Urinary bladder (tissue), 2 donors: ENCODE results near the gene SWAP70. TPM values are rescaled to one million over a fixed set of nuclear protein-coding genes. Genes with fewer than 3 reads are reported as not detected.

Experiments used
- polyA plus RNA-seq: library from polyadenylated mRNA; stranded (reverse); fragments of 200-250 nt; gene quantifications from one replicate; pipeline ENCODE4 v1.2.3, GENCODE V29; 2013
- total RNA-seq: library from RNA; depleted of rRNA; stranded (reverse); fragments of >200 nt; gene quantifications from one replicate; pipeline ENCODE4 v1.2.3, GENCODE V29; 2014
- donor health status: healthy.

Gene SWAP70
- total and polyA plus RNA-seq, 2 donors, result 21.3 to 35.3 TPM

Other genes starting within 250 kb of the SWAP70 start
- gene ZNF143, start 203.1 kb upstream of the SWAP70 start, total RNA-seq, result 28.8 TPM
- gene ZNF143, start 203.1 kb upstream of the SWAP70 start, polyA plus RNA-seq, result 23.4 TPM
- gene WEE1, start 90.4 kb upstream of the SWAP70 start, total RNA-seq, result 95.5 TPM
- 25.1 TPM for gene WEE1, start 90.4 kb upstream of the SWAP70 start, polyA plus RNA-seq